Ishikawa (cell line): ENCODE data around the gene FAM180A.

Source experiments
- CEBPB ChIP-seq: IDR thresholded peaks from 2 replicates; pipeline ENCODE4 v1.6.1; 2012
- CREB1 ChIP-seq: IDR thresholded peaks from 2 replicates; pipeline ENCODE4 v1.6.1; 2012; ENCODE audit warnings: low read depth
- EGR1 ChIP-seq: IDR thresholded peaks from 2 replicates; pipeline ENCODE4 v1.6.1; 2012
- EP300 ChIP-seq: IDR thresholded peaks from 2 replicates; pipeline ENCODE4 v1.6.1; 2012; ENCODE audit warnings: borderline replicate concordance
- FOXM1 ChIP-seq: IDR thresholded peaks from 2 replicates; pipeline ENCODE4 v1.6.1; 2012; ENCODE audit warnings: low read depth, borderline replicate concordance
- MAX ChIP-seq: IDR thresholded peaks from 2 replicates; pipeline ENCODE4 v1.6.1; 2012
- NFIC ChIP-seq: IDR thresholded peaks from 2 replicates; pipeline ENCODE4 v1.6.1; 2012
- RAD21 ChIP-seq: IDR thresholded peaks from 2 replicates; pipeline ENCODE4 v1.6.1; 2012; ENCODE audit warnings: low read depth
- REST ChIP-seq: IDR thresholded peaks from 2 replicates; pipeline ENCODE4 v1.6.1; 2012; ENCODE audit warnings: low read depth, mild to moderate bottlenecking
- TAF1 ChIP-seq: IDR thresholded peaks from 2 replicates; pipeline ENCODE4 v1.6.1; 2012; ENCODE audit warnings: low read depth, mild to moderate bottlenecking
- TCF12 ChIP-seq: IDR thresholded peaks from 2 replicates; pipeline ENCODE4 v1.6.1; 2012; ENCODE audit warnings: low read depth
- TEAD4 ChIP-seq: IDR thresholded peaks from 2 replicates; pipeline ENCODE4 v1.6.1; 2012
- YY1 ChIP-seq: IDR thresholded peaks from 2 replicates; pipeline ENCODE4 v1.6.1; 2012; ENCODE audit warnings: low read depth
- ZBTB7A ChIP-seq: IDR thresholded peaks from 2 replicates; pipeline ENCODE4 v1.6.1; 2012; ENCODE audit warnings: low read depth
- TF ChIP-seq, protein P1 (sequence below): IDR thresholded peaks from 2 replicates; pipeline ENCODE4 v1.6.1; 2012

FAM180A gene

DNA sequence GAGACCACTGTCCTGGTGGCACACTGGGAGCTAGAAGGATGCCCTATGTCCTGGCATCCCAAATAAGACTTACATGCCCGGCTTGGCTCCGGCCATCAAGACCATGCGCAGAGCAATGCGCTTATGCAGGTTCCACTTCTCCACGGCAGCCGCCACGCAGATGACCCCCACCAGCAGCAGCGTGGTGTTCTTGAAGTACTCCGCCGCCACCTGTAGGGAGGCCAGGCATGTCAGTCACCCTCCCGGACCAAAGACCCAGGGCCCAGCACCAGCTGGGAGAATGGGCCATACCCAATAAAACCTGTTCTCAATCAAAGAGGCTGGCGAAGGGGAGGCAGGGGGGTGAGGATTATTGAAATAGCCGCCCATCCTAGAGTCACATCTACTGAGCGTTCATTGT lies 40.6 kb downstream of the FAM180A start:
- TF ChIP-seq FOXM1 (no peak), EP300 (no peak), CEBPB (no peak), MAX (no peak), TEAD4 (no peak), TAF1 (no peak), ZBTB7A (no peak), CREB1 (no peak), NFIC (no peak), RAD21 (no peak)
- TF ChIP-seq, protein P1, sequence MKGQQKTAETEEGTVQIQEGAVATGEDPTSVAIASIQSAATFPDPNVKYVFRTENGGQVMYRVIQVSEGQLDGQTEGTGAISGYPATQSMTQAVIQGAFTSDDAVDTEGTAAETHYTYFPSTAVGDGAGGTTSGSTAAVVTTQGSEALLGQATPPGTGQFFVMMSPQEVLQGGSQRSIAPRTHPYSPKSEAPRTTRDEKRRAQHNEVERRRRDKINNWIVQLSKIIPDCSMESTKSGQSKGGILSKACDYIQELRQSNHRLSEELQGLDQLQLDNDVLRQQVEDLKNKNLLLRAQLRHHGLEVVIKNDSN = no peak

GRCh38 chr7:135707570-135707966 lies 41.0 kb downstream of the FAM180A start:
- TF ChIP-seq RAD21 (no peak), MAX (no peak), REST (no peak), ZBTB7A (no peak), CEBPB (no peak)

- TF ChIP-seq RAD21 = no peak
- TF ChIP-seq YY1 = no peak
- TF ChIP-seq TCF12 = no peak
- no peak for TF ChIP-seq ZBTB7A
- TF ChIP-seq, protein P1 = no peak
- no peak for TF ChIP-seq TAF1
- no peak for TF ChIP-seq TEAD4
- no peak for TF ChIP-seq FOXM1
- no peak for TF ChIP-seq CEBPB
- no peak for TF ChIP-seq EGR1
- TF ChIP-seq CREB1 = no peak
- no peak for TF ChIP-seq REST
These were observed 41.6 kb downstream of the FAM180A start for GRCh38 chr7:135706858-135707569.

- TF ChIP-seq YY1 (no peak), CREB1 (no peak), ZBTB7A (no peak), EGR1 (no peak), CEBPB (no peak), EP300 (no peak), REST (no peak), FOXM1 (no peak), TCF12 (no peak), TAF1 (no peak), TEAD4 (no peak), RAD21 (no peak), NFIC (no peak), MAX (no peak)
- TF ChIP-seq, protein P1 = no peak
These were observed 42.4 kb downstream of the FAM180A start for GRCh38 chr7:135706038-135706742.
